ENCODE data around the gene USP3. TPM values are rescaled to one million over a fixed set of nuclear protein-coding genes. Genes with fewer than 3 reads are reported as not detected.

Gene USP3
- total and polyA plus RNA-seq, 11 donors = 7.1 to 30.8 (median 18.4) TPM

DNA sequence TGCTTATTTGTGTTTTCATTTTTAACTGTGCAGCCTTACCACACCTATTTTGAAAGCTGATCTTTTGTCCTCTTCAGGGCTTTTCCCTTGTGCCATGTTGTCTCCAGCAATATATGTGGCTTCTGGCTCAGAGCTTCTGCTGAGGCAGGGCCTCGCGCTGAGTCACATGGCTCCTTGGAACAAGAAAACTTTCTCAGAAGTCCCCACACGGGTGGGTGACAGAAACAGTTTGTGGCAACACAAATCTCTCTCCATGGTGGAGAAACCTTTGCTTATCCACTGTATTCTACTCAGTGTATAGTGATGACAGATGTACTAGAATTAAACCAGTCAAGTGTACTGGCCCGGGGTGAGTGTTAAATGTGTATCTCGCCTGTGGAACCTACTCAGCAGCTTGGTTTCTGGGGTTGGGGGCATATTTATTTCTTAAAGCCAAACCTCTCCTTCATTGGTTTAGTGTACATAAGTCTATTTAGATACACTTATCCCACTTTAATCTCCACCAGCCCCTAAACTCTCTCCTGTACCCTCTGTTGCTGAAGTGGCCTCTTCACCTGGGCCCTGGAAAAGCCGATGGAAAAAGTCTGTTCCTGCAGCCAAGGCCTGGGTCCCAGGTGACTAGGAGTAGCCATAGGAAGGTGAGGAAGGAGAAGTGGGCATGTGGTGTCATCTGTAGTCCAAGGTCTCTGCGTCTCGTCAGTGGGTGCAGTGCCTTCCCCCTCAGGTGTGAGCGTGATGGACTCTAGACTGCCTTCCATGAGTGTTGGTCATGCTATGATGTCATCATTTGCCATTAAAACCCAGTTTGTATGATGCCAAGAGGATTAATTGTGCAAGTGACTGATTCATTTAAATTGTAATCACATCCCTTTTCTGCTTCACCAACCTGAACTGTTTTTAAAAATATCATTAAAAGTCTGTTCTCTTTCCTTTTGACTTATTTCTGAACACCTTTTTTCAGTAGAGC lies 89.6 kb downstream of the USP3 start:
- intact Hi-C loops (cut with DNase I) = loop anchor here in 2 of 10 donors (10.0 kb wide), 1 partner anchor 309 kb away; no protein-coding TSS in a partner anchor
- Histone ChIP-seq H3K27me3 (no peaks in the 10 kb centered on the region), H3K27ac (peak overlapping the region in 2 of 12 donors; percentile 22 to 91), H3K9me3 (no peaks in the 10 kb centered on the region), H3K4me1 (peaks cover 0 to 46% (median 26%) of the 10 kb centered on the region in 12 donors), H3K4me3 (no peak overlapping the region), H3K36me3 (peaks cover 0 to 61% (median 49%) of the 10 kb centered on the region in 9 donors)
- WGBS, 4 donors = 65 to 80% (median 77%) methylated on average over 9 of the region's 9 CpGs
- DNase-seq (no peak), ATAC-seq (no peak)
- TF ChIP-seq, protein P1, sequence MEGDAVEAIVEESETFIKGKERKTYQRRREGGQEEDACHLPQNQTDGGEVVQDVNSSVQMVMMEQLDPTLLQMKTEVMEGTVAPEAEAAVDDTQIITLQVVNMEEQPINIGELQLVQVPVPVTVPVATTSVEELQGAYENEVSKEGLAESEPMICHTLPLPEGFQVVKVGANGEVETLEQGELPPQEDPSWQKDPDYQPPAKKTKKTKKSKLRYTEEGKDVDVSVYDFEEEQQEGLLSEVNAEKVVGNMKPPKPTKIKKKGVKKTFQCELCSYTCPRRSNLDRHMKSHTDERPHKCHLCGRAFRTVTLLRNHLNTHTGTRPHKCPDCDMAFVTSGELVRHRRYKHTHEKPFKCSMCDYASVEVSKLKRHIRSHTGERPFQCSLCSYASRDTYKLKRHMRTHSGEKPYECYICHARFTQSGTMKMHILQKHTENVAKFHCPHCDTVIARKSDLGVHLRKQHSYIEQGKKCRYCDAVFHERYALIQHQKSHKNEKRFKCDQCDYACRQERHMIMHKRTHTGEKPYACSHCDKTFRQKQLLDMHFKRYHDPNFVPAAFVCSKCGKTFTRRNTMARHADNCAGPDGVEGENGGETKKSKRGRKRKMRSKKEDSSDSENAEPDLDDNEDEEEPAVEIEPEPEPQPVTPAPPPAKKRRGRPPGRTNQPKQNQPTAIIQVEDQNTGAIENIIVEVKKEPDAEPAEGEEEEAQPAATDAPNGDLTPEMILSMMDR (IDR thresholded peaks at IDR 0.05) = no peak
- no peak for TF ChIP-seq POLR2A (IDR thresholded peaks at IDR 0.05)

DNA sequence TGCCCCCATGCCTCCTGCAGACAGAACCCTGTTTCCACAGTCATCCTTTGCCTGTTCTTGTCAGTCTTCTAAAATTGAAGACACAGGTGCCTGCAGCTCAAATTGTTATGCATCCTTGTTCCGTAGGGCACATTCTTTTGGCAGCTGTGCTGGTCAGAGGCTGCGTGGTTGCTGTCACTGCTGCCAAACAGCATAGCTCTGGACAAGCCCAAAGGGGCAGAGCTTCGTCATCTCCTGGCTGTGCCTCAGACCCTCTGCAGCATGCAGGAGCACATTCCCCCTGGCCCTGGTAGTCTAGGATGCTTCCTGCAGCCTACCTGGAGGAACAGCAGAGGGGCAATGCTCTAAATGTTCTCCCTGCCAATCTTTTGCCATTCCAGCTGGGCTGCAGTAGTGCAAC lies 90.7 kb downstream of the USP3 start:
- WGBS, 4 donors = 50 to 77% (median 57%) methylated on average over 3 of the region's 3 CpGs
- Histone ChIP-seq H3K9me3 (no peaks in the 10 kb centered on the region), H3K27me3 (no peaks in the 10 kb centered on the region), H3K4me3 (no peak overlapping the region), H3K27ac (peak overlapping the region in 9 of 12 donors; percentile 30 to 95 (median 88)), H3K36me3 (peaks cover 0 to 51% (median 38%) of the 10 kb centered on the region in 9 donors), H3K4me1 (peaks cover 0 to 57% (median 34%) of the 10 kb centered on the region in 12 donors)
- TF ChIP-seq, protein P1 (IDR thresholded peaks at IDR 0.05) = no peak
- no peak for TF ChIP-seq POLR2A (IDR thresholded peaks at IDR 0.05)
- DNase-seq (peak in 4 of 5 donors; percentile 52 to 75 (median 63)), ATAC-seq (peak; percentile 31 to 38 (median 34))
- intact Hi-C loops (cut with DNase I) = loop anchor here in 9 of 10 donors (5.0 to 10.0 kb wide), 5 partner anchors 93 to 310 kb away; partner anchors contain the start of gene USP3 (in 8 of the 9)

DNA sequence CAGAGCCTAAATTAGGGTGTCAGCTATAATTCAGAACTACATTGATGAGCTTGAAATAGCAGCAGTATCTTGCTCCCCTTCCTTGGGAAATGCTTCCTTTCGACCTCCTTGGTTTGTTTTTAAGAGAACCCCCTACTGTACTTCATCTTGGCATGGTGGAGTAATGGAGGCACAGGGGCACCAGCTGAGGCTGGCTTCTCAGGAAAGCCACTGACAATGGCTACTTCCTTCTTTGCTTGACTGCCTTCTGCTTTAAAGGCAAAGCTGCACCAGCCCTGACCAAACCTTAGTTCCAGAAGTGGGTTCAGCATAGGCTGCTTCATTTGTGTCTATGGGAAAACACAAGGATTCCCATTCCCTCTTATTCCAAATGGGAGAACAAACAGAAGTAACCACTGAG lies 91.3 kb downstream of the USP3 start:
- 70 to 93% (median 80%) methylated on average over 1 of the region's 1 CpG for whole genome bisulfite sequencing, 4 donors
- Histone ChIP-seq H3K4me3 (no peak overlapping the region), H3K27me3 (no peaks in the 10 kb centered on the region), H3K27ac (peak overlapping the region in 11 of 12 donors; percentile 78 to 95 (median 88)), H3K9me3 (no peaks in the 10 kb centered on the region), H3K4me1 (peaks cover 0 to 62% (median 38%) of the 10 kb centered on the region in 12 donors), H3K36me3 (peaks cover 0 to 44% (median 32%) of the 10 kb centered on the region in 9 donors)
- TF ChIP-seq POLR2A (IDR thresholded peaks at IDR 0.05) = no peak
- TF ChIP-seq, protein P1 (IDR thresholded peaks at IDR 0.05) = no peak
- DNase-seq (peak in 1 of 5 donors; percentile 7), ATAC-seq (no peak)
- intact Hi-C loops (cut with DNase I) = loop anchor here in 9 of 10 donors (5.0 to 10.0 kb wide), 5 partner anchors 93 to 311 kb away; partner anchors contain the start of gene USP3 (in 8 of the 9)

DNA sequence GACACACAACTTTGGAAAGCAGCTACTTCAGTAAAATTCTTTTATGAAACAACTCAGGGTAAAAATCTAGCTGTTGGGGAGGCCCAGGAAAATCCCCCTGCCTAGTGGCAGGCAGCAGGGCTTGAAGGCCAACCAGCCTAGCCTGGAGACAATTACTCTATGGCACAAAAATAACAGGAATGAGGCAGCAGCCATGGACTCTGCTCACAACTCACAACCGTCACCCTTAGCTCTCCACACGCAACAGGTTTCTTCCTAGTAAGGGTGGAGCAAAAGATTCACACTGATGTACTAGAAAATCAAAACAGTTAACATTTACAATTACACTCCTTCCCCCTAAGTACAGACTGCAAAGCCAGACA lies 92.3 kb downstream of the USP3 start:
- Histone ChIP-seq H3K4me1 (peaks cover 0 to 69% (median 41%) of the 10 kb centered on the region in 12 donors), H3K36me3 (peaks cover 0 to 35% (median 22%) of the 10 kb centered on the region in 9 donors), H3K9me3 (no peaks in the 10 kb centered on the region), H3K4me3 (peak overlapping the region in 9 of 12 donors; percentile 33 to 83 (median 65)), H3K27ac (peak overlapping the region; percentile 78 to 95 (median 88)), H3K27me3 (no peaks in the 10 kb centered on the region)
- 34 to 43% (median 41%) methylated on average over 2 of the region's 2 CpGs for WGBS, 4 donors
- ATAC-seq (peak in 3 of 4 donors; percentile 21 to 48 (median 38)), DNase-seq (peak in 1 of 5 donors; percentile 33)
- TF ChIP-seq POLR2A (IDR thresholded peaks at IDR 0.05) = no peak
- TF ChIP-seq, protein P1 (IDR thresholded peaks at IDR 0.05) = no peak
- intact Hi-C loops (cut with DNase I) = loop anchor here in 9 of 10 donors (5.0 to 10.0 kb wide), 5 partner anchors 94 to 312 kb away; partner anchors contain the start of gene USP3 (in 8 of the 9)

All from heart left ventricle (tissue), 16 donors.